ENCODE results near the gene RFNG.

The RFNG gene

DNA sequence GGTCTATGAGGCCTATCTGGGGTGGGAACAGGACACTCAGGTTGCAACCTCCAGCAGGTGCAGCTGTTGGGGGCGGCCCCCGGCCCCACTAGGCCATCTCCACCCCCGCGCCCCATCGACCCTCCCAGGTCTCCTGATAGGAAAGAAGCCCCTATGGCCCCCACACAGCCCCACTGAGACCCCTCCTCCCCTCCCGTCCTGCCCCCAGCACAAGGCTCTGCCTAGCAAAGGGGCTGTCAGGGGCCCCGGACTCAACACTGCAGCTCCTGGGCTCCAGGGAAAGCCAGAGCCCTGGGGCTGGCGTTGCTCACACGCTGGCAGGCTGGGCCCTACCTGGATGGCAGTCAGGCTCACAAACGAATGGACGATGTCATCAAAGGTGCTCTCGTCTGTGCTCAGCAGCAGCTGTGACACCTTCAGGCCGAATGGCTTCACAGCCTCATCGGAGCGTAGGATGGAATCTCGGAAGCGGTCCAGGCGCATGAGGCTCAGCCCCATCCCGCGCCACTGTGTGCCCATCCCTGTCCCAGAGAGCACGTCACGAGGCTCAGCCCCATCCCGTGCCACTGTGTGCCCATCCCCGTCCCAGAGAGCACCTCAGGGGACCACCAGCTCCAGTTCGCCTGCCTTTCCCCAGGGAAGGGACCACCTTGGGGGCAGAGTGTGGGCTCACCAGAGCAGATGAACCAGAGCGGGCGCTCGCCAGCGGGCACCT, 39.1 kb upstream of the RFNG start:
- no peaks in the 10 kb centered on the region for H3K9me3 Mint-ChIP-seq
- H3K36me3 Mint-ChIP-seq (ENCODE audit: low read depth), result peaks cover 8% of the 10 kb centered on the region
- TF ChIP-seq, protein P1, sequence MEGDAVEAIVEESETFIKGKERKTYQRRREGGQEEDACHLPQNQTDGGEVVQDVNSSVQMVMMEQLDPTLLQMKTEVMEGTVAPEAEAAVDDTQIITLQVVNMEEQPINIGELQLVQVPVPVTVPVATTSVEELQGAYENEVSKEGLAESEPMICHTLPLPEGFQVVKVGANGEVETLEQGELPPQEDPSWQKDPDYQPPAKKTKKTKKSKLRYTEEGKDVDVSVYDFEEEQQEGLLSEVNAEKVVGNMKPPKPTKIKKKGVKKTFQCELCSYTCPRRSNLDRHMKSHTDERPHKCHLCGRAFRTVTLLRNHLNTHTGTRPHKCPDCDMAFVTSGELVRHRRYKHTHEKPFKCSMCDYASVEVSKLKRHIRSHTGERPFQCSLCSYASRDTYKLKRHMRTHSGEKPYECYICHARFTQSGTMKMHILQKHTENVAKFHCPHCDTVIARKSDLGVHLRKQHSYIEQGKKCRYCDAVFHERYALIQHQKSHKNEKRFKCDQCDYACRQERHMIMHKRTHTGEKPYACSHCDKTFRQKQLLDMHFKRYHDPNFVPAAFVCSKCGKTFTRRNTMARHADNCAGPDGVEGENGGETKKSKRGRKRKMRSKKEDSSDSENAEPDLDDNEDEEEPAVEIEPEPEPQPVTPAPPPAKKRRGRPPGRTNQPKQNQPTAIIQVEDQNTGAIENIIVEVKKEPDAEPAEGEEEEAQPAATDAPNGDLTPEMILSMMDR (IDR thresholded peaks at IDR 0.05; ENCODE audit: unreplicated experiment in 3 of 3), result no peak
- no peak overlapping the region for H3K27ac Mint-ChIP-seq
- no peaks in the 10 kb centered on the region for H3K4me1 Mint-ChIP-seq
- H3K4me3 Mint-ChIP-seq, result no peak overlapping the region
- no peaks in the 10 kb centered on the region for H3K27me3 Mint-ChIP-seq (ENCODE audit: low read depth)

GRCh38 chr17:82089723-82090548, 38.3 kb upstream of the RFNG start:
- TF ChIP-seq, protein P1 (IDR thresholded peaks at IDR 0.05; ENCODE audit: unreplicated experiment in 3 of 3), result no peak
- Mint-ChIP-seq H3K4me1 (no peaks in the 10 kb centered on the region), H3K9me3 (no peaks in the 10 kb centered on the region), H3K4me3 (no peak overlapping the region), H3K36me3 (ENCODE audit: low read depth) (peaks cover 8% of the 10 kb centered on the region), H3K27ac (no peak overlapping the region), H3K27me3 (ENCODE audit: low read depth) (no peaks in the 10 kb centered on the region)

DNA sequence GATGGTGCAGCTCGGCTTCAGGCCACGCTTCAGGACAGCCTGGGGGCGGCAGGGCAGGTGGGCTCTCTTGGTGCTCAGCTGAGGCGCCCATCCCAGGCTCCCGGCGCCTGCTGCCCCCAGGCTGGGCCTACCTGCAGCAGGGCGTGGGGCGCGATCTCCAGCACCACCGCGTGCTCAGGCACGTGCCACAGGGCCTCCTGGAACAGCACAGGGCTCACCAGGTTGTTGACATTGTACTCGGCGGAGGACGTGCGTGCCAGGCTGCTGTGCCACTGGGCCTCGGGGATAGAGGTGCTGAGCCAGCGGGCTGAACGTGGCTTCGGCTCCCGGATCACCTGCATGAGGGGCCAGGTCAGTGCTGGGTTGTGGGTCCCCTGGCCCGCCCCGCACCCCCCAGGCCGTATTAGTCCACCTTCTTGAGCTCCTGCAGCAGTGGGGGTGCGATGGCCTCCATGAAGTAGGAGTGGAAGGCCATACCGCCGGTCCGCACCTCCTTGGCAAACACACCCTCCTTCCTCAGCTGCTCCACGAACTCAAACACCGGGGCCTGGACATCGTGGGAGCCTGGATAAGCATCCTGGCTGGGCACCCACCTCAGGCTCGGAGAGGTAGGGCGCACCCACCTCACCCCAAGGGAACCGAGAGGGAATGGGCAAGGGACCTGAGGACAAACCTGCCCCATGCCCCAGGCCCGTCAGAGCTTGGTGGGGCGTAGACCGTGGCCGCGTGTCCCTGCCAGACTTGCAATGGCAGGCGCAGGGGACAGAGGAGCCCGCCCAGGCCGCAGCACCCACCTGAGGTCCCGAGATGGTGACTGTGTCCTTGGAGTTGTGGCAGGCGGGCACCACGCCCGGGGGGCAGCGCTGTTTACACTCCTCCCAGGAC, 37.5 kb upstream of the RFNG start:
- no peak overlapping the region for H3K27ac Mint-ChIP-seq
- TF ChIP-seq, protein P1 (IDR thresholded peaks at IDR 0.05; ENCODE audit: unreplicated experiment in 3 of 3), result no peak
- H3K4me3 Mint-ChIP-seq, result no peak overlapping the region
- H3K27me3 Mint-ChIP-seq (ENCODE audit: low read depth), result no peaks in the 10 kb centered on the region
- no peaks in the 10 kb centered on the region for H3K4me1 Mint-ChIP-seq
- H3K9me3 Mint-ChIP-seq, result no peaks in the 10 kb centered on the region
- peaks cover 11% of the 10 kb centered on the region for H3K36me3 Mint-ChIP-seq (ENCODE audit: low read depth)

GRCh38 chr17:82087961-82088837, 36.6 kb upstream of the RFNG start:
- H3K4me3 Mint-ChIP-seq, result no peak overlapping the region
- no peaks in the 10 kb centered on the region for H3K9me3 Mint-ChIP-seq
- no peak overlapping the region for H3K27ac Mint-ChIP-seq
- peaks cover 9% of the 10 kb centered on the region for H3K36me3 Mint-ChIP-seq (ENCODE audit: low read depth)
- TF ChIP-seq, protein P1 (IDR thresholded peaks at IDR 0.05; ENCODE audit: unreplicated experiment in 3 of 3), result no peak
- no peaks in the 10 kb centered on the region for H3K27me3 Mint-ChIP-seq (ENCODE audit: low read depth)
- H3K4me1 Mint-ChIP-seq, result no peaks in the 10 kb centered on the region

Measured in nephron (organoid).